ENCODE results near the gene RSRP1.

RSRP1 gene

DNA sequence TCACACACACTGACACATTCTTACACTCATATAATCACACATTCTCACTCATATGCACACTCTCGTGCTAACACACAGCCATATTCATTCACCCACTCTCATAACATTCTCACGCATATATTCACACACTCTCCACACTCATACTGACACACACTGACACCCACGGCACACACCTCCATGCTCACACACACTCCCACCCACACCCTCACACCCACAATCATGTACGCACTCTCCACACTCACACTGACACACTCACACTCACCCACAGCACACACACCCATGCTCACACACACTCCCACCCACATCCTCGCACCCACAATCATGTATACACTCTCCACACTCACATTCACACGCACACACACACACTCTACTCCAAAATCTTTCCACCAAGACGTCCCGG, 53.2 kb downstream of the RSRP1 start:
- DNase-seq (ENCODE audit: low read depth in 2 of 2), result no peak

DNA sequence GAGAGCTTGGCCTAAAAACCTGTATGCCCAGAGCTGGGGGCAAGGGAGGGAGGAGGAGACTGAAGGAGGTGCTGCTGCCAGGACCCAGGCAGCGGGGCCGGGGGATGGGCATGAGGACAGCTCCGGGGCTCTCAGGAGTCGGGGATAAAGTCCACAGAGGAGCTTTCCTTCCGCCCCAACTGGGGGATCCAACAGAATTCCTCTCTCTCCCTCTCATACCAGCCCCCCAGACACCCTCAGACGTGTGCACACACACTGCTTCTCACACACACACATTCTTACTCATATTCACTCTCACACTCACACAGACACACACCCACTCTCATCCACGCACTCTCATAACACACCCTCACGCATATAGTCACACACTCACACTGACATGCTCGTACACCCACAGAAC, 54.0 kb downstream of the RSRP1 start:
- no peak for DNase-seq (ENCODE audit: low read depth in 2 of 2)

Data from stimulated activated CD4-positive, alpha-beta T cell treated with anti-CD3 and anti-CD28 coated beads, Interleukin-1b, Interleukin-23, amount 100 ng/mL, for 1 hour (primary cell).